Inflammatory macrophage treated with lipopolysaccharide for 1 hour (primary cell): Measurements from ENCODE around the gene CAMK4.
"Not testable (repeated sequence)": the region's sequence is repeated elsewhere in the genome, so short reads cannot be mapped to it uniquely, and the experiment has no call there.

Experiments used
- DNase-seq, 2 donors: peaks; one replicate each; pipeline ENCODE4 v3.0.0-alpha.2; 2020 to 2022

Gene CAMK4

DNA sequence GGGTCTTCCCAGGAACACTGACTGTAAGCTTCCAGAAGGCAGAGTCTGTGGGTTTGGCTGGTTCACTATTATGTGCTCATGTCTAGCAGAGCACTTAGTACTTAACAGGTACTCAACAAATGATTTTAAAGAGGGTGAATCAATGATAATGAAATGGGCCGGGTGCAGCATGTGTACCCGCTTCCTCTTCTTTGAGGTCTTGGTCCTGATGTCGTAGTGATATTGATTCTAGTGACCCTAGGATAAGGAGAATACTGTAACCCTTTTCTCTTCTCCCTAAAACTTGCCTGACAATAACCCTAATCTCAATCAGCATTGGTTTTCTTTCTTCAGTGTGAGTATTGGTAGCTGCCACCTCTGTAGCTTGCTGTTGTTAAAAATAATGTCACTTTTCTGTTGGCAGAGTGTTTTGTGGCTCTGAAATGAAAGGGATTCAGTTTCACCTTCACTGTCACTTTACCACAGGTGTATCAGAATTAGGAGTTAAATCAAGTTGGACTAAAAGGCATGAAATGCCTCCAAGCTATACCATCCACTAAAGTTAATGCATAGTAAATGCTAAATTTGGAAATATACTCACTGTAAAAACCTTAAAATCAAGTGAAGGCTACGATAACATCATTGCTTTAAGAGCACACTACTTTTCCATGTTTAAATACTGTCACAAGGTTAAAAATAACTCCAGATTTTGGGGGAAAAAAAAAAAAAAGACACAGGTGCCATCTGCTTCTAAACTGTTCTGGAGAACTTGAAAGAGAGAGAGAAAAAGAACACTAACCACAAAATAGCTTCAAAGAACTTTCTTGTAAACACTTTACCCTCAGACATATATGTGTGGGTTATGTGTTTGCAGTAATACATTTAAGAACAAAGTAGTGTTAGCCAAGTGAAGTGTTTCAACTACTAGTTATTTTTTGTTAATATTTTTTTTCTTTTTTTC, 6.0 kb downstream of the CAMK4 start:
- no peak for DNase-seq

GRCh38 chr5:111231119-111231518, 6.9 kb downstream of the CAMK4 start:
- DNase-seq: peak in 1 of 2 donors; percentile 2

DNA sequence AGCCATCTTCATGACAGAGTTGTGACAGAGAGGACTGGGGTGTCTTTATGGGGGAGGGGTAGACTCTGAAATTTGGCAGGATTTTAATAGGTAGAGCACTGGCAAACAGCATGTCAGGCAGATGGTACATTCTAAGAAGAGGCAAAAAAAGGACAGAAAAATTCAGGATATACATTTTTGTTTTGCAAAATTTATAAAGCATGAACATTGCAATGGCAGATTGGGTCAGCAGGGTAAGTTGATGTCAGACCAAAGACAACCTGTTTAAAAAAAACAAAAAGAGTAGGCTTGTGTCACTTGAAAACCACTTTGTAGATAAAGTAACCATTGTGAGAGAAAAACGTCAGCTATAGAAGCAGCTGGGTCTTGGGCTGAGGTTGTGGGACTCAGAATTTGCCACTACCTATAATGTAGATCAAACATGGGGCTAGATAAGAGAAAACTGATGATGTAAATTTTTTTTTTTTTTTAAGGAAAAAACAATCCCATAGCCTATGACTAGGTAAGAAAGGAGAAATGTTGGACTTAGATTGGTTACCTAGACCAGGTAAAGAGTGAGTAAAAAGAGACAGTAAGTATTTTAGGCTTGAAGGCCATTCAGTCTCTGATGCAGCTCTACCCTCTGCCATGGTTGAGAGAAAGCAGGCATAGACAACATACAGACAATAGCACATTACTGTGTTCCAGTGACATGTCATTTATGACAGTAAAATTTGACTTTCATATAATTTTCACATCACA, 8.3 kb downstream of the CAMK4 start:
- DNase-seq: no peak

- no peak for DNase-seq
Measured at GRCh38 chr5:111233052-111233374, 8.8 kb downstream of the CAMK4 start.

GRCh38 chr5:111234125-111234524, 9.9 kb downstream of the CAMK4 start:
- no peak for DNase-seq

GRCh38 chr5:111235635-111236034, 11.5 kb downstream of the CAMK4 start:
- DNase-seq: no peak

DNA sequence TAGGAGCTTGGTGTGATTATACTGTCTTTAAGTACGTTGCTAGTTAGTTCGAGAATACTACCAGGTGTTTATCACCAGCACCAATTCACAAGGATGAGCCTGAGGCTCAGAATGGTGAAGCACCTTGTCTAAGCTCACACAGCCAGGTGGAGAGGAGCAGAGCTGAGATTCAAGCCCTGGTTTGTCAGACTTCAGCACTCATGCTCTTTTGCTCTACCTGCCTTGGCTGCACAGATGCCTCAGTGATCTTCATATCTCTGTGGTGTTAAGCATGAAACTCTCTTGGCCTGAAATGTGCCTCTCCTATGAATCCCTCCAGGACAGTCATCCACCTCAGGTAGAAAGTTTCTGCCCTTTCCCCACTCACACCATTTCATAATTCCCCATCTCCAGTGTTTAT, 12.2 kb downstream of the CAMK4 start:
- no peak for DNase-seq

- DNase-seq: no peak
Measured at GRCh38 chr5:111236995-111237394, 12.8 kb downstream of the CAMK4 start.

DNA sequence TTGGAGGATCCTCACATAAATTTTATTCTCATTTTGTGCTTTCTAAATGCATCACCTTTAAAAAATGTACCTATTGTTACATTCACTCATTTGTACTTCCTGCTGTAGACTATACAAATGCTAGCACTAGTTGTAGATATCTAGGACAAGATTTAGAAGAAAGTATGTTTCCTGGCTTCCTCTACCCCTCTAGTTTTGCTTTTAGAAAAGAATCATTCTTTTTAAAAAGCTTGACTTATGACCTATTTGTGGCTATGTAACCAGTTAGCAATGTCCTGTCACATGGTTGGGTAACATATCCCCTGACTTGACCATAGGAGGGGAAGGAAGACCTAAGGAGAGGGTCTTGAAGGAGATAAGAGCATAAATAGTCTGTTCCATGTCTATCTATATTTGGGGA, 13.3 kb downstream of the CAMK4 start:
- no peak for DNase-seq

GRCh38 chr5:111238431-111239225, 14.4 kb downstream of the CAMK4 start:
- no peak for DNase-seq

- no peak for DNase-seq
Measured at GRCh38 chr5:111241696-111242095, 17.5 kb downstream of the CAMK4 start.

GRCh38 chr5:111242606-111243005, 18.4 kb downstream of the CAMK4 start:
- no peak for DNase-seq

GRCh38 chr5:111243318-111243717, 19.1 kb downstream of the CAMK4 start:
- DNase-seq: no peak

DNA sequence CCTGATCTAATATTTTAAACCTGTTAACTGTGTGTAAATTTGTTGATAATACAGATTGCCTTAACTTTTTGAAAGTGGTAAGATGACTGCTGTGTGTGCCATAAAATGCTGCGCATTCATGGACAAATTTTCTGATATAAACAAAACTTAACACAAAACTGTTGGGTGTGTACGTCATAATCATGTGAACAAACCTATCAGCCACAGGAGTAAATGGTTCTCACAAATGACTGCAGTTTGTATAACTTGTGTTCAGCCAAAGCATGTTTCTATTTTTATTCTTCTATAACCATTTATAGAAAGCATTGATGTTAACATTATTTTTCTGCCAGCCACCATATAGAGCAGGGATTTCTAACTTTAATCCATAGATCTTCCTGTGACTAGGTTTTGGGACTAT, 21.5 kb downstream of the CAMK4 start:
- DNase-seq: no peak

DNA sequence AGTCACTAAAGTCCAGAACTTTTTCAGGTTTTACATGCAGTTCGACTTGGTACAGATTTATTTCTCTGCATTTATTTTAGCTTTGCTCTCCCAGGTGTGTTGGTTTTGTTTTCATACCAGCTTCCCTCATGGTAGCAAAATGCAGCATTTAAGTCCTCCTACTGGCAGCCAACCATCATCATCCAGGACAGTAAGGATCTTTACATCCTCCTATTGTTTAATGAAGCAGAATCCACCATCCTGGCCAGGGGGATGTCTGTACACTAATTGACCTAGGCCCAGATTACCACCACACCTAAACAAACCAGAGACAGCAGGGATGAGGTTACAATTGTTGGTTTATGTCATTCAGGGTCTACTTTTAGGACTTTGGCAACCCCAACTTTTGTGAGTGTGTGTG, 22.3 kb downstream of the CAMK4 start:
- DNase-seq: no peak

DNA sequence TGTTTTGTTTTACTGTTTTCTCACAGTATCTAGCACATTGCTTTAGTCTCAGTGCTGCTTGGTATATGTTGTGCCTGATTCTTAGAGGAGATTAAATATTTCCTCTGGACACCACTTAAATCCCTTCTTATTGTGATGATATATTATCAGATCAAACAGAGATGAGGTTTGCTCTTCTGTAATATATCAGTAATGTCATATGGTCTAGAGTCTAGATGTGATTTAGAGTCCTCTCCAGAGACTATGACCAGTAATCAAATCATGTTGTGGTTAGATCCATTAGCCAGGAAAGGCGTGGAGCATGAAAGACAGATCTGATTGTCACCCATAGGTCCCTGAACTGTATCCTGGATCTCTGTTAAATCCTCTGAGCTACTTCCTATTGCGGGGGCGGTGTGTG, 24.4 kb downstream of the CAMK4 start:
- DNase-seq: no peak

DNA sequence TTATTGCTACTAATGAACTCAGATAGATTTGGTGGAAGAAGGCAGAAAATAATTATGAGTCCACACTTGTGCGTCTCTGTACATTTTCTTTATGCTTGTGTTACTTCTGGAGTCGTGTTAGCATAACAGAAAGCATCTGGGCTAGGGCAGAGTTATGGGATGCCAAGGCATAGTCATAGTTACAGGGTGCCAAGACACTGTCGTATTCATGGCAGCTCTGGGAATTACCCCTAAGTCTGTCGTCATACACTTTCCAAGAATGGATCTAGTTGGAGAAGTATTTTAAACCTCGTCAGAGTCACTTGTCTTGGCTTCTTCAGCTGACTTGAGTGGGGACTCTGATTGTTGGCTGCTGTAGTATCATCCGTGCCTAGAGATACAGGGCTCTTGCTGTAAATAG, 27.7 kb downstream of the CAMK4 start:
- DNase-seq: no peak

- DNase-seq: no peak
Measured at GRCh38 chr5:111252799-111253545, 28.8 kb downstream of the CAMK4 start.

DNA sequence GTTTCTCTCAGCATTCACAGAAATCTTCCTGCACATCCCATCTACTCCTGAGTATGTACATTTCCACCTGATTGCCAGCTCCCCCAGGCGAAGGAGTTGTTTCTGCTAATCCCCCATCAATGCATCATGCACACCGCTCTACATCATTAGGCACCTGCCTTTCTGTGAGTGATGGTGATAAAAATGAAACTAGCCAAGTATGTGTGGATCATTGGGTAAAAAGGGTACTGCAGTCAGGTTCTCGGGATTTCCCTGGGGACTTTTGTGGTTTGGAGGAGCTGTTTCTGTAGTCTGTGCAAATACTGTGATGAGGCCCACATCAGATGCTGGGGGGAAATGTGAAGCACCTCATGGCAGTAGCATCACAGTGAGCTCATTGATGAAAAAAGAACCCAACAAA, 30.4 kb downstream of the CAMK4 start:
- peak in 1 of 2 donors; percentile 31 for DNase-seq

DNA sequence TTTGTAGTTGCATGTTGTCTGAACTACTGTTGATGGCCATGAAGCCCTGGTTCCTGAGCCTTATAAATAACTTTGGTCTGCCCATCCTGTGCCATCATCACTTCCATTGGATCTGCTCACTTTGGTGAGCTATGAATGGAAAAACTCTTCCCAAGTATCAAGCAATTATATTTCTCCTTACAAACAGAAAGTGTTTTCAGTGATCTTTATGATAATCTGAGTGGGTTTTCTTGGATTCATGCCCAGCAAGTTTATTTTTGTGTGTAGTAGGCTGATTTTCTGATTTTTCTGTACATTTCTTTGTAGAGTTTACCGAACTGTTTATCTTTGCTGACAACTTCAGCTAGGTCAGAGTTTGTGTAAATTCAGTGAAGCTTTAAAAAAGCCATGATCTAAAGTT, 31.0 kb downstream of the CAMK4 start:
- DNase-seq: no peak

- DNase-seq: no peak
Measured at GRCh38 chr5:111256128-111256527, 31.9 kb downstream of the CAMK4 start.

GRCh38 chr5:111257610-111258009, 33.4 kb downstream of the CAMK4 start:
- not testable (repeated sequence) for DNase-seq

DNA sequence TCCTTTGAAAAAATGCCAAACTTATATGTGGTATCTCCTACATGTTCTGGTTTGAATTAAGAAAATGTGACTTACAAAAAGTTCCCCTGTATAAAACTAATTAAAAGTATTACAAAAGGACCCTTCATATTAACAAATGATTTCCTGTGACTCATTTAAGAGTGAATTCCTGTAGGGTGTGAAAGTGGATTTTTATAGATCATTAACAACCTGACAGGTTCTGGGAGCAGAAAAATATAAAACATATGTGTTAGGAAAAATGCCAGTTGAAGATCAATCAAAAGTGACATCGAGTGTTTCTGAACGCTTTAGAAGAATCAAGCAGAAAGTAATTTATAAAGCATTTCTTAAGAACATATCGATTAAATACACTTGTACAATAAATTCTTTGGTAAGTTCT, 35.5 kb downstream of the CAMK4 start:
- DNase-seq: no peak
